Natural killer cell (primary cell): ENCODE results near the gene LRP8. TPM values are rescaled to one million over a fixed set of nuclear protein-coding genes. Genes with fewer than 3 reads are reported as not detected.

Experiments
- ATAC-seq, 3 donors: fragments of 150-1000 bp in 2 of 3; fragments of 200-7000 bp in 1 of 3; cut with Tn5 transposase; 1 replicate in 1 of 3; 2 replicates in 2 of 3; pipeline ENCODE4 v1.10.0; 2021; ENCODE audit warnings: mild to moderate bottlenecking in 2 of 3, moderate library complexity in 2 of 3
- DNase-seq, 2 donors: peaks; one replicate each; pipeline versions ENCODE4 v3.0.0 to v3.0.0-alpha.2; 2013 to 2021; ENCODE audit warnings: mixed read lengths in 1 of 2
- H3K27ac ChIP-seq: one replicate; pipeline ENCODE4 v1.5.1; 2013; ENCODE audit warnings: mild to moderate bottlenecking, low read length
- H3K27me3 ChIP-seq: one replicate; pipeline ENCODE4 v1.6.1; 2013; ENCODE audit warnings: low read length; ENCODE audit not compliant: control insufficient read depth, insufficient read depth
- H3K36me3 ChIP-seq: one replicate; pipeline ENCODE4 v1.6.1; 2013; ENCODE audit warnings: low read length; ENCODE audit not compliant: control insufficient read depth, insufficient read depth
- H3K4me1 ChIP-seq: one replicate; pipeline ENCODE4 v1.6.1; 2013; ENCODE audit warnings: low read length; ENCODE audit not compliant: control insufficient read depth, insufficient read depth
- H3K4me3 ChIP-seq: one replicate; pipeline ENCODE4 v1.5.1; 2013; ENCODE audit warnings: low read length
- H3K9me3 ChIP-seq: one replicate; pipeline ENCODE4 v1.6.1; 2013; ENCODE audit warnings: low read length; ENCODE audit not compliant: control insufficient read depth, insufficient read depth
- H3K27ac Mint-ChIP-seq, 2 donors: one replicate each; pipeline ENCODE4 v1.8.0; 2022; ENCODE audit warnings: mild to moderate bottlenecking in 2 of 2, mixed read lengths in 2 of 2, moderate library complexity in 1 of 2
- H3K27me3 Mint-ChIP-seq, 2 donors: one replicate each; pipeline ENCODE4 v1.8.0; 2022; ENCODE audit warnings: low read depth in 2 of 2, mixed read lengths in 2 of 2
- H3K36me3 Mint-ChIP-seq: one replicate; pipeline ENCODE4 v1.8.0; 2022; ENCODE audit warnings: mixed read lengths
- H3K4me1 Mint-ChIP-seq, 2 donors: one replicate each; pipeline ENCODE4 v1.8.0; 2022; ENCODE audit warnings: mixed read lengths in 2 of 2
- H3K4me3 Mint-ChIP-seq: one replicate; pipeline ENCODE4 v1.8.0; 2022; ENCODE audit warnings: mild to moderate bottlenecking, moderate library complexity, mixed read lengths
- H3K9me3 Mint-ChIP-seq, 2 donors: one replicate each; pipeline ENCODE4 v1.8.0; 2022; ENCODE audit warnings: mixed read lengths in 2 of 2
- WGBS: methylation state at CpG from one replicate; pipeline ENCODE4 v1.1.7; 2013; ENCODE audit warnings: missing lambda C conversion rate; ENCODE audit not compliant: insufficient coverage; 5-methylcytosine and 5-hydroxymethylcytosine counted together
- intact Hi-C: fragments of 100-400 bp; cut with micrococcal nuclease; formaldehyde crosslinking; loops from one replicate; pipeline ENCODE4 v1.14.2; 2022
- total RNA-seq, 4 donors: library from RNA; stranded (reverse); fragments of 120-200 nt in 1 of 4; gene quantifications; one replicate each; pipeline versions ENCODE4 v1.2.3 to v1.2.4, GENCODE V29; 2013 to 2022
- TF ChIP-seq, protein P1 (sequence below): fragments of 200-600 bp; IDR thresholded peaks from one replicate; pipeline ENCODE4 v1.8.0; 2022; ENCODE audit warnings: antibody characterized with exemption

The LRP8 gene
- total RNA-seq, 3 donors from 2014 or later (not counting 1 experiment from before 2014, with no cell fraction given) = 23.2 to 27.3 (median 24.9) TPM

DNA sequence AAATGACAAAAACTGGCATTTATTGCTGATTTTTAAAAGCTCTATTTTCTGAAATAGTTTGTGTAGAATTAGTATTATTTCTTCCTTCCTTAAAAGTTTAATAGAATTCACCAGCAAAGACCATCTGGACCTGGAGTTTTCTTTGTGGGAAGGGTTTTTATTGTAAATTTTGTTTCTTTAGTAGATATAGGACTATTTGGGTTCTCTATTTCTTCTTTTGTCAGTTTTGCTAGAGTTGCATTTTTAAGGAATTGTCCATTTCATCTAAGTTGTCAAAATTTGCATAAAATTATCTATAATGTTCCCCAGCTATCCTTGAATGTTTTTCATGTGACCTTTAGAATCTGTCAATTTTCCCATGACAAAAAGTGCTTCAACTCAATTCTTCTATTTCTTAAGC is 28.8 kb upstream of the LRP8 start:
- no peaks in the 10 kb centered on the region for H3K4me1 Mint-ChIP-seq
- Histone ChIP-seq H3K4me3 (no peak overlapping the region), H3K4me1 (no peaks in the 10 kb centered on the region), H3K27me3 (peaks cover 4% of the 10 kb centered on the region), H3K27ac (no peak overlapping the region), H3K9me3 (no peaks in the 10 kb centered on the region), H3K36me3 (no peaks in the 10 kb centered on the region)
- H3K27me3 Mint-ChIP-seq = peaks cover 10 to 21% of the 10 kb centered on the region in 2 donors
- H3K27ac Mint-ChIP-seq = no peak overlapping the region
- H3K4me3 Mint-ChIP-seq = no peak overlapping the region
- DNase-seq = no peak
- intact Hi-C loops = no loop called here
- peaks cover 4 to 6% of the 10 kb centered on the region in 2 donors for H3K9me3 Mint-ChIP-seq
- peaks cover 13% of the 10 kb centered on the region for H3K36me3 Mint-ChIP-seq
- TF ChIP-seq, protein P1, sequence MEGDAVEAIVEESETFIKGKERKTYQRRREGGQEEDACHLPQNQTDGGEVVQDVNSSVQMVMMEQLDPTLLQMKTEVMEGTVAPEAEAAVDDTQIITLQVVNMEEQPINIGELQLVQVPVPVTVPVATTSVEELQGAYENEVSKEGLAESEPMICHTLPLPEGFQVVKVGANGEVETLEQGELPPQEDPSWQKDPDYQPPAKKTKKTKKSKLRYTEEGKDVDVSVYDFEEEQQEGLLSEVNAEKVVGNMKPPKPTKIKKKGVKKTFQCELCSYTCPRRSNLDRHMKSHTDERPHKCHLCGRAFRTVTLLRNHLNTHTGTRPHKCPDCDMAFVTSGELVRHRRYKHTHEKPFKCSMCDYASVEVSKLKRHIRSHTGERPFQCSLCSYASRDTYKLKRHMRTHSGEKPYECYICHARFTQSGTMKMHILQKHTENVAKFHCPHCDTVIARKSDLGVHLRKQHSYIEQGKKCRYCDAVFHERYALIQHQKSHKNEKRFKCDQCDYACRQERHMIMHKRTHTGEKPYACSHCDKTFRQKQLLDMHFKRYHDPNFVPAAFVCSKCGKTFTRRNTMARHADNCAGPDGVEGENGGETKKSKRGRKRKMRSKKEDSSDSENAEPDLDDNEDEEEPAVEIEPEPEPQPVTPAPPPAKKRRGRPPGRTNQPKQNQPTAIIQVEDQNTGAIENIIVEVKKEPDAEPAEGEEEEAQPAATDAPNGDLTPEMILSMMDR = no peak
- no peak for ATAC-seq

DNA sequence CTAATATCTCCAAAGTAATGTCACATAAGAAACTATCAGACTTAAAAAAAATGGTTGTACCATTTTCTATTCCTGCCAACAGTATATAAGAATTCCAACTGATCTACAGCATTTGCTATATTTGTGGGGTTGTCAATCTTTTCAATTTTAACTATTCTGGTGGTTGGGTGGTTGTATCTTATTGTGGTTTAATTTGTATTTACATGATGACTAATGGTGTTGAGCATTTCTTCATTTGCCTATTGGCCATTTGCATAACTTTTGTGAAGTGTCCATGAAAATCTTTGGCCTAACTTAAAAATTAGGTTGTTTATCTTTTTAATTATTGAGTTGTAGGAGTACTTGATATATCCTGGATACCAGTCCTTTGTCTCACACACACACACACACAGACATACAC is 26.2 kb upstream of the LRP8 start:
- no peak overlapping the region for H3K27ac Mint-ChIP-seq
- Histone ChIP-seq H3K4me3 (no peak overlapping the region), H3K27ac (no peak overlapping the region), H3K4me1 (no peaks in the 10 kb centered on the region), H3K27me3 (peaks cover 4% of the 10 kb centered on the region), H3K9me3 (no peaks in the 10 kb centered on the region), H3K36me3 (no peaks in the 10 kb centered on the region)
- TF ChIP-seq, protein P1 = no peak
- peaks cover 13% of the 10 kb centered on the region for H3K36me3 Mint-ChIP-seq
- H3K4me1 Mint-ChIP-seq = no peaks in the 10 kb centered on the region
- DNase-seq (no peak), ATAC-seq (no peak)
- H3K9me3 Mint-ChIP-seq = peaks cover 4 to 6% of the 10 kb centered on the region in 2 donors
- no peak overlapping the region for H3K4me3 Mint-ChIP-seq
- intact Hi-C loops = no loop called here
- peaks cover 5 to 6% of the 10 kb centered on the region in 2 donors for H3K27me3 Mint-ChIP-seq

DNA sequence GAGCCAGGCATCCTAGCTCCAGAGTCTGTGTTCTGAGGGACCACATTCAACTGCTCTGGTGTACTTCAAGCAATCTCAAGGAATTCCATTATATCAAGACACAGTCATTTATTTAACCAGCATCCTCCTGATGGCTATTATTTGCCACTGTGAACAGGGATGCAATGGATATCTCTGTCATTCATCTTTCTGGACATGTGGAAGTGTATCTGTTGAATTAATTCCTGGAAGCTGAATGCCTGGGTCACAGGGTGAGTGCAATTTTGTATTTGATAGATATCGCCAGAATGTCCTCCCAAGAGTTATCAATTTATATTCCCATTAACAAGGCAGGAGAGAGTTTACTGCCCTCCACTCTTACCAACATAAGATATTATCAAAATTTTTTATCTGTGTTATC is 24.7 kb upstream of the LRP8 start:
- Histone ChIP-seq H3K27ac (no peak overlapping the region), H3K4me1 (no peaks in the 10 kb centered on the region), H3K4me3 (no peak overlapping the region), H3K36me3 (no peaks in the 10 kb centered on the region), H3K27me3 (peaks cover 4% of the 10 kb centered on the region), H3K9me3 (no peaks in the 10 kb centered on the region)
- ATAC-seq = no peak
- no peak for DNase-seq
- Mint-ChIP-seq H3K9me3 (peaks cover 4 to 6% of the 10 kb centered on the region in 2 donors), H3K4me3 (no peak overlapping the region), H3K4me1 (no peaks in the 10 kb centered on the region), H3K27ac (no peak overlapping the region), H3K36me3 (peaks cover 9% of the 10 kb centered on the region), H3K27me3 (peaks cover 5% of the 10 kb centered on the region in 2 donors)
- no CpG with 5 or more reads among the region's 1 CpG for WGBS
- intact Hi-C loops = no loop called here
- TF ChIP-seq, protein P1 = no peak
